GM19463 (cell line): ENCODE data around the gene FAH.
"Not testable (repeated sequence)": the region's sequence is repeated elsewhere in the genome, so short reads cannot be mapped to it uniquely, and the experiment has no call there.

Experiments
- ATAC-seq: cut with Tn5 transposase; IDR thresholded peaks from one replicate; pipeline ENCODE4 v1.9.1; 2021; ENCODE audit warnings: mild to moderate bottlenecking, moderate library complexity; ENCODE audit not compliant: unreplicated experiment

FAH gene

DNA sequence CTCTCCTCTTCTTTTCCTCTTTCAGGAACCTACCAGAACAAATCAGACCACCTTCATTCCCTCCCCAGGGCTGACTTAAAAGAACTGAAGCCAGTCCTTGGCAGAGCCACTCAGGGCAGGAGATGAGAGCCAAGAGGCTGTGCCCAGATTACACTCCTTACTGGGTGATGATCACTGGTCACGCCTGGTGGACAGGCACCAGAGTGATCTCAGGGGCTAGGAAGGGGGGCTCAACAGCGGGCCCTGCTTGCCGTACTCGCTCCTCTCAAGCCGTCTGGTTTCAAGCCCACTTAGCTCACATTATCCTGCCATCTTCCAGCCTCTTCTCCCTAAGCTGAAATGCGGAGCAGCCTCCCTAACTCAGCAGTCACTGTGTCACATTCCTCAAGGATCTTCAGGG is 1.7 kb upstream of the FAH start:
- no peak for ATAC-seq

DNA sequence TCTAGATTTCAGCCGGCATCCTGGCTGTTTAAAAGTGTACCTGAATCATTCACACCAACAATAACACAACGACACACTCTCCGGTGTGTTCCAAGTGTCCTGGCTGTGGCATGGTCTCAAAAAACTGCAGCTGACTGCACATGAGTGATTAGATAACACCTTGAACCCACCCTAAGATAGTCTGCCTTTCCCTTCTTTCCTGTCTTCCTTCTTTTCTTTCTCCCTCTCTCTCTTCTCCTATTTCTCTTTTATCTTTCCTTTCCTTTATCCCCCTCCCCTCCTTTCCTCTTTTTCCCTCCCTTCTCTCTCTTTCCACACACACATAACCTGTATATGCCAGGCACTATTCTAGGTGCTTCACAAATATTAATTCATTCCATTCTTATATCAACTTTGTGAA is 1.2 kb upstream of the FAH start:
- ATAC-seq: no peak

DNA sequence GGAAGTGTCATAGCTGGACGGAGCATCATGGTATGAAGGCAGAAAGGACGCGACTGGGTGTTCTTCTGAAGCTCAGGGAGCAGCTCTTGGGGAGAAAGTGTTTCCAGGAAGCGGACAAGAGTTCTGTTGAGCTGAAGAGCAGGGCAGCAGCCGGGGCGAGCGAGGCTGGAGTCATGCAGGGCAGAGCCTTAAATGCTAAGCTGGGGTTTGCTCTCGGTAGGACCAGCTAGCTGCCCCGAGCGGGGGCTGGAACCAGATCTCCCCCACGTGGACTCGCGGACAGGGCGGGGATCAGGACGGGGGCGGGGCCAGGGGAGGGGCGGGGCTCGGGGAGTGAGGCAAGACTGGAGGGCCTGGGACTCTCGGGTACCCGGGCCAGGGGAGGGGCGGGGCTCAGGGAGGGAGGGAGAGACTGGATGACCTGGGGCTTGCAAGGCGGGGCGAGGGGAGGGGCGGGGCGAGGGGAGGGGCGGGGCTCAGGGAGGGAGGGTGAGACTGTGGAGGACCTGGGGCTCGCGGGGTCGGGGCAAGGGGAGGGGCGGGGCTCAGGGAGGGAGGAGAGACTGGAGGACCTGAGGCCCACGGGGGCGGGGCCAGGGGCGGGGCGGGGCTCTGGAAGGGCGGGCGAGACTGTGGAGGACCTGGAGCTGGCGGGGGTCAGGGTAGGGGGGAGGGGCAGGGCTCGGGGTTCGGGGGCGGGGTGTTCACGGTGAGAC is 461 bp upstream of the FAH start:
- peak; percentile 64 for ATAC-seq

DNA sequence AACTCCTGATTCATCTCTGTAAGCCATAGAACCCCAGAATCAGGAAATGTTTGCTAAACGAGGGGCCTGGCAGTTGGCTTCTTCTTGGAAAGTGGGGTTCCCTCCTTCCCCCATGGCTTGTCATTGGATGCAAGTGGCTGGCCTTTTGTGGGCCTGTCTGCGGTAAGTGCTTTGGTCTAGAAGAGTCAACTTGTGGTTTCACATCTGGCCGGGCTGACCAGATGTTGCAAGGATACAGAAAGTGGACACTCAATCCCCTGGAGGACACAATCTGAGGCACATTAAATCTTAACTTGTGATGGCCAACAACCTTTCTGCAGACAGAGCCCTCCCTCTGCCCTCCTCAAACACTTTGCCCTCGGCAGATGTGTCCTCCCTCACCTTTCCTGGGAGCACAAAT is 1.1 kb downstream of the FAH start:
- ATAC-seq: no peak

DNA sequence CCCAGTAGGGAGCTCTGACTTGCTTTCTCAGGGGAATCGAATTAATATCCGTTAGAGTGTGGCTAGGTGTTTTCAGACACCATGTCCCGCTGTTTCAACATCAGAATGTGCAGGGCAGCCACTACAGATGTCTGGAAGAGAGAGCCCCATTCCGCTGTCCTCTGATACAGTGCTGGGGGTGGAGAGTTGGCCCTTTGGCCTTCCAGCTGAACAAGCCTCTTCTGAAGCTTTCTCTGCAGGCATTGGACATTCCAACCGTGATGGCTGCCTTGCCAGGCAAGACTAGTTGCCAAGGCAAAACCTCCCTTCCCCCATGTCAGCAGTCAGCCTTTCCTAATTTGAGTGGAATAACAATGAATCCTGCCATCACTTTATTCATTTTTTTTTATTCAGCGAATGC is 1.5 kb downstream of the FAH start:
- no peak for ATAC-seq

DNA sequence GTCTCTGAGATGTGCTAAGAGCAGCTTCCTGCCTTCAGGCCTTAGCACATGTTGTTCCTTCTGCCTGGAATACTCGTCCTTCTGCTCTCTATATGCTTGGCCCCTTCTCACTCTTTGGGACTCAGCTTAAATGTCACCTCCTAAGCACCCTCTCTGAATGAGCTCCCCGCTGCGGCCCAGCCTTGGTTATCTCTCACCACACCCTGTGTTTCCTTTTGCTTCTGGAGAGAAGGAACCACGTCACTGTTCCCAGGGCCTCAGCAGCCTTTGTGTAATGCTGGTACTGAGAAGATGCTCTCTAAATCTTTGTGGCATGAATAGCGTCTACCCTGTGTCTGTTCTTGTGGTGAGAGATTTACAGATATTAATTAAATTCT is 2.2 kb downstream of the FAH start:
- ATAC-seq: no peak

DNA sequence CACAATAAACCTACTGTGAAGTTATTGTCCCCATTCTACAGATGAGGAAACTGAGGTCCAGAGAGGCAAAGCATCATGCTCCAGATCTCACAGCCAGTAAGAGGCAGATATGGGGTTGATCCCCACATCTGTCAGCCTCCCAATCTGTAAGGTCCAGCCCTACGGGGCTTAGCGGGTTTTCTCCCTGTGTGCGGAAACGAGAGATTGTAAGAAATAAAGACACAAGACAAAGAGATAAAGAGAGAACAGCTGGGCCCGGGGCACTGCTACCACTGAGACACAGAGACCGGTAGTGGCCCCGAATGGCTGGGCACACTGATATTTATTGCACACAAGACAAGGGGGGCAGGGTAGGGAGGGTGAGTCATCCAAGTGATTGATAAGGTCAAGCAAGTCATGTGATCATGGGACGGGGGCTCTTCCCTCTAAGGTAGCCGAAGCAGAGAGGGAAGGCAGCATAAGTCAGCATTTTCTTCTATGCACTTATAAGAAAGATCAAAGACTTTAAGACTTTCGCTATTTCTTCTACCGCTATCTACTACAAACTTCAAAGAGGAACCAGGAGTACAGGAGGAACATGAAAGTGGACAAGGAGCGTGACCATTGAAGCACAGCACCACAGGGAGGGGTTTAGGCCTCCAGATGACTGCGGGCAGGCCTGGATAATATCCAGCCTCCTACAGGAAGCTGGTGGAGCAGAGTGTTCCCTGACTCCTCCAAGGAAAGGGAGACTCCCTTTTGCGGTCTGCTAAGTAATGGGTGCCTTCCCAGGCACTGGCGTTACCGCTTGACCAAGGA is 2.8 kb downstream of the FAH start:
- not testable (repeated sequence) for ATAC-seq

DNA sequence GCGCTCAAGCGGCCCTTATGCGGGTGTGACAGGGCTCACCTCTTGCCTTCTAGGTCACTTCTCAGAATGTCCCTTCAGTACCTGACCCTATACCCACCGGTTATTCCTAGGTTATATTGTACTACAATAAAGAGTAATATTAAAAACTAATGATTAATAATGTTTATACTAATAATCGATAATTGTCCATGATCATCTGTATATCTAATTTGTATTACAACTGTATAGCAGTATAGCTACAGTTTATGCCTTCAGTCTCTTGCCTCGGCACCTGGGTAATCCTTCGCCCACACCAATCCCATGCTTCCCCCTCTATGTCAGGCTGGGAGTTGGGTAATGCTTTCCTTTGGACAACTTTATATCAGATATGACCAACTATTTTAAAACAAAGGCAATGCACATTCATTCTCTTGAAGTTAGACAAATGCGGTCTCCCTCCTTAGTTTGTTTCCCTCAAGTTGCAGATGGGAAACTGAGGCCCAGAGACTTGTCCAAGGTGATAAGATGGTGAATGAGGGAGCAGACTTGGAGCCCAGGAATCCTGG is 3.4 kb downstream of the FAH start:
- ATAC-seq: no peak

DNA sequence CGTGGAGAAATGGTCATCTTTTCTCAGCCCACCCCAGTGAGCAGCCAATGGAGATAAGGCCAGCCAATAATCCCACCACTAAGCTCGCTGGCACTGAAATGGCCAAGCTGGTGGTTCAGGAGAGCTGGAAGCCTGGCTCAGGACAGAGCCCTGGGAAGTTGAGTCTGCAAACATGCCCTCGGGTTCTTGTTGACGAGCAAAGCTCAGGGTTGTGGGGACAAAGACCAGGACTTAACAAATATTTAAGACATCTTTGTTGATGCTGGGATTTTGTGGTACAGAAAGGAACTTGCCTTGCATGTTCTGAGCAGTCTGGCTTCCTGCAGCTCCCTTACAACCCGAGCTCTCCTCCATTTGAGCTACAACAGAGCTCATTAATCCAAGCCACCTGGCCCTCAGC is 4.4 kb downstream of the FAH start:
- no peak for ATAC-seq

DNA sequence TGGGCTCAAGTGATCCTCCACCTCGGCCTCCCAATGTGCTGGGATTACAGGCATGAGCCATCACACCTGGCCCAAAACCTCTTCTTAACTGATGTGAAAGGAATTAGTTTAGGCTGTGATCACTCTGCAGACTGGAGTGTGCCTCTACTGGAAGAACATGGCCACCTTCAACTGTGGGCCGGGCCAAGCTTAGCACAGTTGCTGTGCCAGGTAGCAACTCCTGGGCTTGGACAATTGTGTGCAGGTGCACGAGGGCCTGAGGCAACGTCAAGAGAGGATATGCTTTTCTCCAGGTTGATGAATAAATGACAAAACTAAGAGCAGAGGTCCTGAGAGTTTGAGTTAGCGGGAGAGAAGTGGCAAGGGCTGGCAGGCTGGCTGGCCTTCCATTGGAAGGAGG is 6.5 kb downstream of the FAH start:
- ATAC-seq: no peak

DNA sequence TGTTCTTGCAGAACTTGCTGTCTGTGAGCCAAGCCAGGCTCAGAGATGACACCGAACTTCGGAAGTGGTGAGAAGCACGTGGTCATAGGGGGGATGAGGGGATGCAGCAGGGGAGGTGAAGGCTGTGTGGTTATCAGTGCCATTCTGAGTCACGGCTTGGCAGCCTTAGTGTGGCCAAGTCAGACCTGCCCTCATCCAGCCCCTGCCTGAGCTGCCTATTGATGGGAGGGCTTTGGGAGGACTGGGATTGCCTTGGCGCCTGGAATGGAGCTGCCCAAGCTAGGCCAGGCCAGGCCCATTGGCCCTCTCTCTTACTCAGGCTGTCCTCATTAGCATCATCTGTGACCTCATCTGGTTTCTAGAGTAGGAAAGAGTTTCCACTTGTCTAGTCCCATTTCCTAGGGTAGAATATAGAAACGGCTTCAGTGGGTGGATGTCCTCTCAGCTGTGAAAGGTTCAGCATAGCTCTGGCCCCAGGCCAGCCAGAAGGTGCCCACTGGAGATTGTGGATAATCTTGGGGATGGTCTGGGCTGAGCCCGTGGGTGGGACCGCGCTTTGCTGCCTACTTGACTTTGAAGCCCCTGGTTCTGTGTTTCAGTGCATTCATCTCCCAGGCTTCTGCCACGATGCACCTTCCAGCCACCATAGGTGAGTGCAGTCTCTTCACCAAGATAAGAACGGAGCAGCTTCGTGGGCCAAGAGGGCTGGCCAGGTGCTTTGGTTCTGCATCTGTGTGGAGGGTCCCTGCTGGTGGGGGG is 7.2 kb downstream of the FAH start:
- ATAC-seq: peak; percentile 42

DNA sequence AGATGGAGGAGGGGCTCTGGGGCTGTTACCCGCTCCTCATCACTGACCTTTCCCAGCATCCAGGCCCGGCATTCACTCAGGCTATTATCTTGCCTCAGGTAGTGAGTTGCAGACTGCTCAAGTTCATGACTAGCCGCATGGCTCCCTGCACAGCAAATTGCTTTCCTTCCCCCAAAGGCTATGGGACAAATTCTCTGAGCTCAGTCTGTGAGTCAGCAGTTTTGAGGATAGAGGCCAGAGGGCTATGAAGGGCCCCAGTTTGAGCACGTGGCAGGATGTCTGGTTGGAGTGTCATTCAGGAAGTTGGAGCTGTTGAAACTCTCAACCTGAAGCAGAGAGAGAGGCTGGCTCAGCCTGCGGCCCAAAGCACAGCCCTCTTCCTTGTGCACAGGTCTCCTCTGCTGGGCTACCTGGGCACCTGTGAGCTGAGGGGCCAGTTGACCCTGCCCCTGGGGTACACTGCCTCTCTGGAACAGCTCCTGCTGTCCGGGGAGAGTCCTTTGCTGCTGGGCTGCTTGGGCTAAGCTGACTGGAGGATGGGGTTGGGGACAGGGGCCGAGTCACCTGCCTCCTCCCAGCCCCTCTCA is 7.9 kb downstream of the FAH start:
- peak; percentile 75 for ATAC-seq

DNA sequence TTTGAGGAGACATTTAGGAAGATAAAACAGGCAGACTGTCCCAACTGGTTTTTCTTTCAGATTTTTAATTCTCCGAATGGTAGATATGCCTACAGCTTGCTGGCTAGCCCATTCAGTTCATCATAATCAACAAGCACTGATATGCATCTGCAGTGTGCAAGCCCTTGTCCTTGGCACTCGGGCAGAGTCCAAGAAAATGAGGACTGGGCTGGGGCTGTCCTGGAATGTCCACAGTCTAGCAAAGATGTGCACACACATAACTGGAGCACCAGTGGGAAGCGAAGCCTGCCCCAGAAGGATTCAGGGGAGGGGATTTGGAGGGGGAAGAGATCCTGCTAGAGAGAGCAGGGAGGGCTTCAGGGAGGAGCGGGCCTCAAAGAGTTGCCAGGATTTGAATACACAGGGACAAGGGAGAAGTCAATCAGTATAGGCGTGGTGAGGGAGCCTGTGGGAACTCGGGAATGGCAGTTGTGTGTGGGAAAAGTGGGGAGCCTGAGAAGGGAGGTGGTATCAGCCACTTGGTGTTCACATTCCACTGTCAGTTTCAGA is 8.7 kb downstream of the FAH start:
- ATAC-seq: no peak

DNA sequence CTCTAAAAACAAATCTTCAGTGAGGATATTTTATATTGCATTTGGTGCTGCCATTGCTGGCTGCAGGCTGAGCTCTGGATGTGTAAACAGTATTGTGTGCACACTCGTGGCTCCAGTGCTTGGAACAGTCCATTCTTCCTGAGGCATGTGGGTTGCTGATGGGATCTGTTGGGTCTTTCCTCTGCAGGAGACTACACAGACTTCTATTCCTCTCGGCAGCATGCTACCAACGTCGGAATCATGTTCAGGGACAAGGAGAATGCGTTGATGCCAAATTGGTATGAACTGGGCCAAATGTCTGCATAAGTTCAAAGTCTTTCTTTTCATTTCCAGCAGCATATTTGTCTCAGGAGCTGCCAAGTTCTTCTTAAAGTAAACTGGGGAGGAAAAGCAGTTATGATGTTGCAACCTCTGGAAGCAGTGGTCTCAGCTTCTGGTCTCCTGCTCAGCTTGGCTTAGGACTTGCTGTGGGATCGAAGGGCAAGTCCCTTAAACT is 9.3 kb downstream of the FAH start:
- no peak for ATAC-seq

DNA sequence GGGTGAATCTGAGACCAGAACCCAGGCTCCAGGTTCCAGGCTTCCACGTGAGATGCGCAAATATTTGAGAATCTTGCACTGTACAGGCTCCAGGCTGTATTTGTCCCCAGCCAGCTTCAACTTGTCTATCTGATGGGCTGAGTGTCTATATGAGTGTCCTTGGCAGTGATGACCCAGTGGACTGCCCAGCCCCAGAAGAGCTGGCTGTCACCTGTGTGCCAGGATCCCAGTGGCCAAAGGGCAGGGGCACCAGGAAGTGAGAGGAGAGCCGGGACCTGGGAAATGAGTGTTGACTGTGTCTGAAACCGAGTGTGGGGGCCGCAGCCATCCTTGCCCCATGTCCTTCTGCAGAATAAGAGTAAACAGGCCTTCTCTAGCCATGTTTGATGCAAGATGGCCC is 10.4 kb downstream of the FAH start:
- ATAC-seq: no peak

DNA sequence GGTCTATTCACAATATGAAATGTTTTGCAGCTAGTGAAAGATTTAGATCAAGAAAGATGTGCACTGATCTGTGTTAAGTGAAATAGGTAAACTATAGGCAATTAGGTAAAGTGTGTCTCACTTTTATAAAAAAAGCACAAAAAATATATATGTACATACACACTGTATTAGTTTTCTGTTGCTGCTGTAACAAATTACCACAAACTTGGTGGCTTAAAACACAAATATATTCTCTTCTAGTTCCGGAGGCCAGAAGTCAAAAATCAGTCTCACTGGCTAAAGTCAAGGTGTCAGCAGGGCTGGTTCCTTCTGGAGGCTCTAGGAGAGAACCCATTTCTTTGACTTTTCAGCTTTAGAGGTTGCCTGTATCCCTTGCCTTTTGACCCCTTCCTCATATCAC is 11.1 kb downstream of the FAH start:
- no peak for ATAC-seq

DNA sequence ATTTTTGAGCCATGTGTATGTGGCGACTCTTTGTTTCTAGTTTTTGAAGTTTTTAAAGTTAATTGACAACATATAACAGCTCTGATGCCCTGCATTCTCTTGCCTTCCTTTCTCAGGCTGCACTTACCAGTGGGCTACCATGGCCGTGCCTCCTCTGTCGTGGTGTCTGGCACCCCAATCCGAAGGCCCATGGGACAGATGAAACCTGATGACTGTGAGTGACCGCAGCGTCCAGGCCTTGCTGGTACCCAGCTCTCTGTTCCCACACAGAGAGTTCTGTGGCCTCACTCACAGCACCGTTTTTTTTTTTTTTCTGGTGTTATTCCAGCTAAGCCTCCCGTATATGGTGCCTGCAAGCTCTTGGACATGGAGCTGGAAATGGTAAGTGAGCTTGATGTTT is 15.1 kb downstream of the FAH start:
- no peak for ATAC-seq

DNA sequence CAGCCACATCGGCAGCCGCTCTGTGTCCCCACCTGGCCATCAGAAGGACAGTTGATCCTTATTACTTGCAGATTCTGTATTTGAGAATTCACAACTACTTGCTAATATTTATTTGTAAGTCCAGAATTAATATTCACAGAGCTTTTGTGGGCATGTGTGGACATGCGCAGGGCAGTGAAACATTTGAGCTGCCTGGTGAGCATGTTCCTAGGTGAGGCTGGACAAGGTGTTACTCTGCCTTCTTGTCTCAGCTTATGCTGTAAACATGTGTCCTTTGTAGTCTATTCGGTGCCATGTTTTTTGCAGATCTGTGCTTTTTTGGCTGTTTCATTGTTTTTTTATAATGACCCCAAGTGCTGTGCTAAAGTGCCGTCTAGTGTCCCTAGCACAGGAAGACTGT is 15.6 kb downstream of the FAH start:
- no peak for ATAC-seq

DNA sequence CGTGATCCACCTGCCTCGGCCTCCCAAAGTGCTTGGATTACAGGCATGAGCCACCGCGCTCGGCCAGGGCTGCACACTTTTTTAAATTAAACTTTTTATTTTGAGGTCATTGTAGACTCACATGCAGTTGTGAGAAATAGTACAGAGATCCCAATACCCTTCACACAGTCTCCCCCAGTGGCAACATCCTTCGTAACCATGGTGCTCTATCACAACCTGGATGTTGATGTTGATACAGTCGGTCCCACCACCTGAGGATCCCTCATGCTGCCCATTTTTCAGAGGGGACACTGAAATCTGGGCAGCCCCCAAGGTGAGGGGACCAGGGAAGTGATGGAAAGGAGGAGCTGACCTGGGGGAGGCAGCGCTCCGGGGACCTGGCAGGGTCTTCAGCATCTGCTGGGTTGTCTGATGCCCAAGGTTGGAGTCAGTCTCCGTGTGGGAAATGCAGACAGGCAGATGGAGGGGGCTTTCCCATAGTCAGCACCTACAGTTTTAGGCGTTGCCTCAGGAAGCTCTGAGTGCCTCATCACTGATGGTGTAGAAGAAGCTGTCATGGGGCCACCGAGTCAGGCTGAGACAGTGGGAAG is 17.1 kb downstream of the FAH start:
- ATAC-seq: no peak

DNA sequence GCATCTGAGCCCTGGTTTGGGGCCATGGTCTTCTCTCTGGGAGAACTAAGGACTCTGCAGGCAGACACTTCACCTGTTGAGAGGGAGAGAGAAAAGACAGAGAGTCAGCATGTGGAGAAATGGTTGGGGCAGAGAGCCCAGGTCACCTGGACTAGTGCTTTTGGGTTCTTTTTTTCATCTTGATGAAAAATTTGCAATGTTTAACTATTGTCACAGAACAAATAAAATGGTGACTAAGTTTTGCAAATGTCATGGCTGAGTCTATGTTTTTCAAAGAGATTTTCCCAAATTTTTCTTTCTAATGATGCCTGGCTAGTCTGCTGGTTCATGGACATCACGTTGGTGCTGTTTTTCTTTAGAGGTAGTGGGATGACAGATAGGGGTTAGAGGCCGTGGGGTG is 17.8 kb downstream of the FAH start:
- ATAC-seq: no peak
